HG03039 (cell line): ENCODE results near the gene ANKRD52.
"Not testable (repeated sequence)": the region's sequence is repeated elsewhere in the genome, so short reads cannot be mapped to it uniquely, and the experiment has no call there.

Experiments used
- ATAC-seq: cut with Tn5 transposase; IDR thresholded peaks from one replicate; pipeline ENCODE4 v1.9.1; 2021; ENCODE audit warnings: mild to moderate bottlenecking, moderate library complexity; ENCODE audit not compliant: unreplicated experiment

ANKRD52 gene

GRCh38 chr12:56274299-56274698, 16.1 kb upstream of the ANKRD52 start:
- no peak for ATAC-seq

- not testable (repeated sequence) for ATAC-seq
Measured at GRCh38 chr12:56272468-56272867, 14.3 kb upstream of the ANKRD52 start.

GRCh38 chr12:56271031-56271430, 12.8 kb upstream of the ANKRD52 start:
- no peak for ATAC-seq

DNA sequence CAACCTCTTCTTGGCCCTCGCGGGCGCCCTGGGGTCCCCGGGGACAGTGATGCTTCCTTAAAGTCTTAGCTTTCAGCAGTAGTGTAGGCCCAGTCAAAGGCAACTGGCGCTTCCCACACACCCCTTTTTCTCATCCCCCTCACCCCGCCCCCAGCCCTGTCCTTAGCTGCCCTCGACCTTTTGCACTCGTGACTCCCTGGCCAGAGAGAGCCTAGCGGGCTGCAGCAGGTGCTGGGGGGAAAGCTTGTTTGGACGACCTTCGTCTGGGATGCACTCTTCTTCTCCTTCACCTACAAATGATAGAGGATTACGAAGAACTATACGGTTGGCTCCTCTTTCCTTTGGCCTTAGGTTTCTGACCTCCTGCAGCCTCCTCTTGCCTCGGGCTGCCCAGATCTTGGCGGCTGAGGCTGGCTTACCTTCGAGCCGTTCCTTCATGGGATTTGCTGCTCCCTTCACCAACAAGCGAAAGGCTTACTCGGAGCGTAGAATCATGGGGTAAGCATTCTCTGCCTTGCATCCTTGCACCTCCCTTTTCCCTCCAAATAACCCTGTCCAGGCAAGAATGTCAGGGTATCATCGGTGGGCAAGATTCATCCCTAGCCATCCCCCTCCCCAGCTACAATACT, 9.4 kb upstream of the ANKRD52 start:
- no peak for ATAC-seq

DNA sequence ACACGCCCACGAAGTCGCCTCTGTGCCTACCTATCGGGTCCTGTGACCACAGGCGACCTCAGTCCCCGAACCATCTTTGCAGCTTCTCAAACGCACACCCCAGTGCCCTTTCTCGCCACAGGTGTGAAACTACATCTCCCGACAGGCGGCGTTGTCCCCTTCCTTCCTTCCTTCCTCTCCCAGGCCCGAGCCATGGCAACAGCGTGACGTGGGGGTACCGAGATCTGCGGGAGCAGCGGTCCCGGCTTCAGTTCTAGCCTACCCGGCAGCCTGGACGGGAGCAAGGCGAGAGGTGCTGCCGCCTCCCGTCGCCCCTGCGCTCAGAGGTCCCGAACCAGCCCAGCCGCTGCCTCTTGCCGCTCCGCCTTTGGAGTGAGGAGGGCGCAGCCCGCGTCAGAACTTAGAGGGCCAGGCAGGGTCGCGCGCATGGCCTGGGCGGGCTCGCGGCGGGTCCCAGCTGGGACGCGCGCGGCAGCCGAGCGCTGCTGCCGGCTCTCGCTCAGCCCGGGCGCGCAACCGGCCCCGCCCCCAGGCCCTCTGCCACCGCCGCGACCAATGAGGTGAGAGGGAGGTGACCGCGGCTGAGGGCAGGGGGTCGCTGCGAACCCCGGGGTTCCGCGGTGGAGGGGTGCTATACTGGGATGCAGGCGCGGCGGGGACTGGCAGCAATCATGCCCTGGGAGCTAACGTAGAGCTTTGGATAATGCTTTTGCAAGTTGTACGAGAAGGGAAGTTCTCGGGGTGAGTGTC, 8.7 kb upstream of the ANKRD52 start, which contains the start of gene COQ10A:
Gene COQ10A, plus strand, starts transcription at position 250 of the 750 bp plus-strand sequence. Its CDS starts 177 bp downstream, at position 427.
- ATAC-seq = peak; percentile 86

- ATAC-seq = not testable (repeated sequence)
Measured at GRCh38 chr12:56266068-56266692, 8.0 kb upstream of the ANKRD52 start.

GRCh38 chr12:56262955-56263354, 4.8 kb upstream of the ANKRD52 start:
- ATAC-seq = not testable (repeated sequence)

DNA sequence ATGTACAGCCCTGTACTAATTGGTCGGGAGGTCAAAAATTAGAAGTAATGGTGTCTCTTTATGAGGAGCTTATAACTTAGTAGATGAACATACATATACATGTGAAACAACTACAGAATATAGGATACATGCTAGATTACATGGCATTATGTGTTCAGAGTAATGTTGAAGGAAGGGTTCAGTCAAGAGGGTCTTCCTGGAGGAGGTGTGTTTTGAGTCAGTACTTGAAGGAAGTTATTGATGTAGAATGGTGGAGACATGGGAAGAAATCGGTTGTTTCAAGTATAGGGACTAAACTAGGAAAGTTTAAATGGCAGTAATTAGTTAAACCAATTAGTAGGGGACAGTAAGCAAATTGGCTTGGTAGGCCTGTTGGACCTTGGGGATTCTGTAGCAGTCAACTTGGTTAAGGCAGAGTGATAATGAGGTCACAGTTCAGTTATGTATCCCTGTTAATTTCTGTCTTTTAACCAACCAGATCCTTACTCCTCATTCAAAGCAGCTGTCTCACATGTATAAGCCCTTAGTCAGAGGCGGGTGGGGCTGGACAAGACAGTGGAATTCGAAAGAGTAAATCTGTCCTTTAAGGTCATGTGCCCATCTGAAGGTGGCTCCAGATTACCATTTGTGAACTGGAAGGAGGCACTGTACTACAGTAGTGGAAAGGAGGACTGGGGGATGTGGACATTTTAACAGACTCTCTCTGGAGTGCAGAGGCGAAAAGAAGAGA, 3.5 kb upstream of the ANKRD52 start:
- no peak for ATAC-seq

DNA sequence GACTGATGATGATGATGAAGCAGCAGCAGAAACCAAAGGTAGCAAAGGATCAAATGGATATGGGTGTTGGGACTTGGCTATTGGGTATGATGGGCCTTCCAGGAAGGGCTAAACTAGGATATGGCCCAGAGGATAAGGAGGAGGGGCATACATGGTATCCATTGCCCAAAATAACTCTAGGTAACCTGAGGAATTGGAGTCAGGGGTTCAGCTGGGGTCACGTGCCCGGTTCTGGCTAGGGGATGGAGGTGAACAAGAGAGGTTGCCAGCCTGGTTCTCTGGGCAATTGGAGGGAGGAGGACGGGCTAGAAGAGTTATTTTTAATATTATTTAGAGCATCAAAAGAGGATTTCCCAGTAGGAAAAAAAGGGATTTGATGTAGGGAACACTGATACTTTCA, 2.7 kb upstream of the ANKRD52 start:
- ATAC-seq = no peak

GRCh38 chr12:56260380-56260779, 2.2 kb upstream of the ANKRD52 start:
- ATAC-seq = no peak

- ATAC-seq = no peak
Measured at GRCh38 chr12:56258820-56259183, 618 bp upstream of the ANKRD52 start.

- ATAC-seq = no peak
Measured at GRCh38 chr12:56257491-56258067, 605 bp downstream of the ANKRD52 start.

DNA sequence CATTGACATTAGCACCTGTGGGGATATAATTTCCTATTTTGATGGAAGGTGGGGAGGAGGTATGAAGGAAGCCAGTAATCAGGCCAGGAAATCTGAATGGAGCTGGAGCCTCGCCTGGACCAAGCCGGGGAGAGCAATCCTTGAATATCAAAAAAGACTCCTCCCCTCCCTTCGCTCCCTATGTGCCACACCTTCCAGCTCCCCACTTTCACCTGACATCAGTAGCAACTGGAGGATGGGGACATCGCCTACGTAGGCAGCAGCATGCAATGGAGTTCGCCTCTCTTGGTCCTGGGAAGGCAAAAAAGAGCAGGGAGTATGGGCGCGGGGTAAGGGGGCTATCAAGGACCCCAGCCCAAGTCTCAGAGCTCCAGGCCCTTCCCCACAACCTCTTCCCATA, 1.1 kb downstream of the ANKRD52 start:
- no peak for ATAC-seq

GRCh38 chr12:56256326-56256960, 1.7 kb downstream of the ANKRD52 start:
- no peak for ATAC-seq

- ATAC-seq = no peak
Measured at GRCh38 chr12:56255671-56256070, 2.5 kb downstream of the ANKRD52 start.

DNA sequence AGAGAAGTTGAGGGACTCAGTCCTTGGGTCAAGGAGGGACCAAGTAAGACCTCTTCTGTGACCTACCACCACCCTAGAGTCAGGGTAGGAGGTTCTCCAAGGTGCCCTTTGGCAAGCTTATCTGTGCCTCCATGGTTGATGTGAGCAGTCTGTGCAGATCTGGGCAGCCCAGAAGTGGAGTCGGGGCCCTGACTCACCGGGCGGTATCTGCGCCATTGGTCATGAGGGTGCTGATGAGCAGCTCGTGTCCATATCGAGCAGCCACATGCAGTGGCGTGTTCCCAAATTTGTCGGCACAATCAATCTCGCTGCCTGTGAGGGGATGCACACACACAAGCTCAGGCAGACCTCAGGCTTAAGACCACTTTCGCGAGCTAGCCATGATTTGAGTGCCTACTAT, 5.1 kb downstream of the ANKRD52 start:
- ATAC-seq = no peak

GRCh38 chr12:56252649-56253048, 5.5 kb downstream of the ANKRD52 start:
- no peak for ATAC-seq

DNA sequence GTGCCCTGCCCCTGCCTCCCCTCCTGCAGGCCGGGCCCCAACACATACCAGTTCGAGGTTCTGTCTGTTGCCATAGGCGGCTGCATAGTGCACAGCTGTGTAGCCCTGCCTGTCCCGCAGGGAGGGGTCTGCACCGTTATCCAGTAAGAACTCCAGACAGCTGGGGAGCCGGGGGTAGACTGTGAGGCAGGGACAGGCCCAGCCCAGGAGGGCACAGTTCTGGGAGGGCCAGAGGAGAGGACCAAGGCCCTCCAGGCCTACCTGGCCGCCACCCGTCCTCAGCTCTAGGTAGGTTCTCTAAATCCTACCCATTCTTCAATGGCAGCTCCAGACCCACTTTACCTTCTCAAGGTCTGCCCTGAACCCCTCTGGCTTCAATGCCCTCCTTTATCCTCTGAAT, 9.5 kb downstream of the ANKRD52 start:
- no peak for ATAC-seq

DNA sequence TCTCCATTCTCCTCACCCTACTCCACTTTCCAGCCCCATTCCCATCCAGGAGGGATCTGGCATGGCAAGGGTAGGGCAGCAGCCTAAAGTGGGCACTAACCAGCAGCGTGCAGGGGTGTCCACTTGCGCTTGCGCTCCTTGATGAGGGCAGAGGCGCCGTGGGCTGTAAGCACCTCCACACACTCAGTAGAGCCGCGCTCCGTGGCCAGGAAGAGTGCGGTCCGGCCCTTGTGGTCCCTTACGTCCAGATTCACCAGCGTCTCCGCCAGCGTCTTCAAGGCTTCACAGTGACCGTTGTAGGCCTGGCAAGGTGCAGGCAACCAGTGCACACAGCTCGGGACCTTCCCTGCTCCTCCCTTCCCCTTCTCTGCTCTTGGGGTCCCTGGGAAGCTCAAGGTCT, 10.3 kb downstream of the ANKRD52 start:
- ATAC-seq = no peak

GRCh38 chr12:56244494-56244893, 13.7 kb downstream of the ANKRD52 start:
- no peak for ATAC-seq
